DMS153 (cell line): Measurements from ENCODE around the gene CAPZB.
"Not testable (repeated sequence)": the region's sequence is repeated elsewhere in the genome, so short reads cannot be mapped to it uniquely, and the experiment has no call there.

ENCODE experiments used
- DNase-seq: peaks from one replicate; lab custom pipeline; 2025; lab: John Stamatoyannopoulos, UW

Gene CAPZB

DNA sequence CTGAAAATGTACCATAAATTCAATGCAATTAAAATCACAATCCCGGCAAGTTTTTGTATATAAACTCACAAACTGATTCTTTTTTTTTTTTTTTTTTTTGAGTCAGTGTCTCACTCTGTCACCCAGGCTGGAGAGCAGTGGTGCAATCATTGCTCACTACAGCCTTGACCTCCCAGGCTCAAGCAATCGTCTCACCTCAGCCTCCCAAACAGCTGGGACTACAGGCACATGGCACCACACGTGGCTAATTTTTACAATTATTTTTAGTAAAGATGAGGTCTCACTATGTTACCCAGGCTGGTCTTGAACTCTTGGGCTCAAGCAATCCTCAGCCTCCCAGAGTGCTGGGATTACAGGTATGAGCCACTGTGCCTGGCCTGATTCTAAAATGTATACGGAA, 12.1 kb upstream of the CAPZB start:
- not testable (repeated sequence) for DNase-seq

GRCh38 chr1:19496527-19496874, 11.2 kb upstream of the CAPZB start:
- no peak for DNase-seq

DNA sequence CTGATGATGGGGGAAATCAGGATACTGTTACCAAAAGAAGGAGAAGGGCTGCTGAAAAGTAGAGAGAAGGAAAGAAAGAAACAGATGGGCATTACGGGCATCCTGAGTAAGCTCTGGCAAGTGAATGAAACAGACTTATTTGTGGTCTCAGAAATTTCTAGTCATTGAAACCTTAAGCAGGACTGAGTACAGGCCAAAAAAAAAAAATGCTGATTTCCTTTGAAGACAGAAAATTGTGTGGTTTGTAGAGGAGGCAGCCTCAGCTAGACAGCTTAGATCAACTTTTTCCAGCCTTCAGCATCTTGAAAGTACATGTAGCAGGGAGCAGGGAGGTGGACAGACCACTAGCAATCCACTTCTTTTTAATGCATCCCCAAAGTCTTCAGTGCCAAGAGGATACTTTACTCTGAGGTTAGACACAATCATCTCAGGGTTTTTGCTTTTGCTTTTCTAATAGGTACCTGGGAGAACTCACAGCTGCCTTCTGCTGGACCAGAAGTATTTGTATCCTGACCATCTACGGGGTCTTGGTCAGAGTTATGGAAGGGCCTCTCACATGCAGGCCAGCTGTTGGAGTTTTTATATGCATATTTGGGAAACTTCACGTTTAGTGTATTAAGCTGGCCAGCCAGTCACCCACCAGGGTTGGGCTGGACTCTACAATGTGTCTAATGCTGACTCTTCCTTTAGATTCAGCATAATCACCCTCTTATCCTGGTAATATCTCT, 10.6 kb upstream of the CAPZB start:
- DNase-seq = no peak

DNA sequence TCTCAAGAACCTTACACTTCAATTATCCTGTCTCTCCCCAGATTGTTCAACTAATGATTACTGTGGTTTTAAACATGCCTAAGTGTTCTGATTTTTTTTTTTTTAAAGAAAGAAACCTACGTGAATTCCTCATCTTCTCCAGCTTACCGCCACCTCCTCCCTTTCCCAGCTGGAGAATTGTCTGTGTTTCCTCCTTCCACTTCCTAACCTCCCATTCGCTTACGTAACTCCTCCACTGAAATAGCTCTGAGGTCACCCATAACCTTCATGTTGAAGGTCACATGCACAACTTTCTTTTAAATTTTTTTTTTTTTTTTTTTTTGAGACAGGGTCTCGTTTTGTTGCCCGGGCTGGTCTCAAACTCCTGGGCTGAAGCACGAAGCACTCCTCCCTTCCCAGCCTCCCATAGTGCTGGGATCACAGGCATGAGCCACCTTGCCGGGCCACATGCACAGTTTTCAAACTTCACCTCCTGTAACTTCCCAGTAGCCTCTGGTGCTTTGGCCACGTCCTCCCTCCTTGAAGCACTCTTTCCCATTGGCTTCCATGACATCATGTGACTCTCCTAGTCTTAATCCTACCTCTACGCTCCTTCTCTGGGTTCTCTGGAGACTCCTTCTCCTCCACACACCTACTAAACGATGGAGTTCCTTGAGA, 9.8 kb upstream of the CAPZB start:
- DNase-seq = no peak

GRCh38 chr1:19493547-19493946, 8.2 kb upstream of the CAPZB start:
- no peak for DNase-seq

- no peak for DNase-seq
Measured at GRCh38 chr1:19489996-19490395, 4.7 kb upstream of the CAPZB start.

GRCh38 chr1:19488136-19488535, 2.8 kb upstream of the CAPZB start:
- DNase-seq = no peak

GRCh38 chr1:19484798-19485361, 459 bp downstream of the CAPZB start:
- no peak for DNase-seq

DNA sequence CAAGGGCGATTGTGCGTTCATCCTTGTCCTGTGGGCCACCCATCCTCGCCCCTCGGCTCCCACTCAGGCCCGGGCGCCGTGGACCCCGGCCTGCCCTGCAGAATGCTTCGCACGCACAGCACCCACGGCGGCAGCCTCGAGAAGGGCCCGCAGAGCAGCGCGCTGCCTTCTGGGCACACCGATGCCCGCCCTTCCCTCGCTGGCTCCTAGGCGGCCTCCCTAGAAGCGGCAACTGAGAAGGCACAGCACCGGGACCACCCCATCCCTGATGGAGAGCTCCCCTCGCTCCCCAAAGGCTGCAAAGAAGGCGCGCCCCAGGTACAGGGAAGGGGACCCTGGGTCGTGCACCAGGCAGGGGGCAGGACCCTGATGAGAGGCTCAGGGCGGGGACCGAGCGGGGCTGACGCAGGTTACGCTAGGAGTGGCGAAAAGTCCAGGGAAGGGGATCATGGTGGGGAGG, 971 bp downstream of the CAPZB start:
- DNase-seq = no peak

DNA sequence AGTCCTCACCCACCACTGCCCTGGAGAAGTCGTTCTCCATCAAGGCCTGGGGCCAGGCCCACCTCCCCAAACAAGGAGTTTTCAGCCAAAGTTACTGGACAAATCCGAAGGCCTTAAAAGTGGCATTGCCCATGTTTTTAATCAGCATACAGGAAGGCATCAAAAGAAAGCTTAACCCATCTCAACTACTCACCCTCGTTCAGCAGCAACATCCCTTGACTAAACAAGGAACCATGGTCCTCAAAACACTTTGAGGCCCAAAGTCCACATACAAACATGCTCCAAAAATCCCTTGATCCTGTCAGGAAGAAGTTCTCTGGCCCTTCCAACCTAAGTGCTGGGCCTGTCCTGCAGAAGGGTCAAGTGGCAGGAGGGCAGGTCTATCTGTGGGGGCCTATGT, 1.6 kb downstream of the CAPZB start:
- no peak for DNase-seq

GRCh38 chr1:19483261-19483660, 2.1 kb downstream of the CAPZB start:
- DNase-seq = no peak

GRCh38 chr1:19481826-19482398, 3.4 kb downstream of the CAPZB start:
- DNase-seq = no peak

GRCh38 chr1:19480282-19480681, 5.1 kb downstream of the CAPZB start:
- DNase-seq = no peak

GRCh38 chr1:19479351-19480120, 5.8 kb downstream of the CAPZB start:
- no peak for DNase-seq

- DNase-seq = no peak
Measured at GRCh38 chr1:19478322-19478721, 7.0 kb downstream of the CAPZB start.

DNA sequence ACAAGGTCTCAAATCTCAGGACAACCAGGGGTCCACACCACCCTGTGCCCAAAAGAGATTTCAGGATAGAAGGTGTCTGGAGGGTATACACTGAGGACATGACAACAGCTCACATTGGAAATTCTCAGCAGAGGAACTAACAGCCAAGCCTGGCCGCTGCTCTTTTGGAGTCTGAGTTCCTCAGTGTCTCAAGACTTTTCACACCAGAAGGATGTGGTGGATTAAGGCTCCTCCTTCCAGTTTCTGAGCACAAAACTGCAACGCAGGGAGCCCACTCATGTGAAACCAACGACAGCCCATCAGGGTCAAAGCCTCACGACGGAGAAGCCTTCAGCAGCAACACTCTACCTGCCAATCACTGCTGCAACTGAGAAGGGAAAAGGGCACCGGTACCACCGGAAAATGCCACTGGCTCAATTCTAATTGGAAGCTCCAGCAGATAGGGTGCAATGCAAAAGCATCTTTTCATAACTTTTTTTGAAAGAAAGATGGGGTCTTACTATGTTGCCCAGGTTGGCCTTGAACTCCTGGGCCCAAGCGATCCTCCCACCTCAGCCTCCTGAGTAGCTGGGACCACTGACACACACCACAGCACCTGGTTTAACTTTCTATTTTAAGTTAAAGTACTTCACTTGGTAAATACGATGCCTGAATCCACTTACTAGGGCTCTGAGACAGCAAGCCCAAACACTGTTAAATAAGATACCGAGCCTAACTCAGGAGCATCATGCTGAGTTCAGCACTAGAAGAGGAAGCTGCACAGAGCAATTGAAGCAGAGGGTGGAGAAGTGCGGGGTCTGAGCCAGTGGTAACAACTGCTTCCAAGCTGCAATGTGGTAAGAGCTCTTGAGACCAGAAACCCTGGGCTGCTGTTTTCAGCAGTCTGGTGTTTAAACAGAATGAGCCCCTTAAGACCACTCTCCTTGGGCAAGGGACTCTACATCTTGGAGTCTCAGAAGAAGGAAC, 7.8 kb downstream of the CAPZB start:
- no peak for DNase-seq

DNA sequence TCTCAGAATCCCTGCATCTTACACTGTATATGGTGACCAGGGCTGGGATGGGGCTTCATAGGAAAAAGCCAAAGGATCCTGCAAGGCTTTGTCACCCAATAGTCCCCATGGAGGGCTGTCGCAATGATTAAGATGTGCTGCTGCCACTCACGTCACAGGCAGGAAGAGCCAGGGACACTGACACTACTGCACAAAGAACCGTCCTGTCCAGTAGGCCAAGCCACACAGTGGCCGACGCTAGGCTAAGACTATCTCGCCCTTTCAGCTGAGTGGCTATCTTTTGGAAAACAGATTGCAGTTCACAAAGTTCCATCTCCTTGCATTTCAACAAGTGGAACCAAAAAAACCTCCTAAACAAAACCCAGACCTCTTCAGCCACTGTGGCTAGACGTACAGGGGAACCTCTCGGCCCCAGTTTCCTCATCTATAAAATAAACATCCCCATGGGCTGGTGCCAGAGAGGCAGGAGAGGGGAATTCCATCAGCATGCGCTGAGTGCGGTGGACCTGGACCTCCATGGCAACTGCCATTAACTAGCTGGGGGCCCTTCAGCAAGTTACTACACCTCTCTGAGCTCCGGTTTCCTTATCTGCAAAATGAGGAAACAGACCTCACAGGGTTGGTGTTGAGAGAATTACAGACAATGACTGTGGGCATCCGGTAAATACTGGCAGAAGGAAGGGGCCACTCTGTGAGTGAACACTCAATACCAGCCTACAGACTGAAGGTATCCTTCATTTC, 8.7 kb downstream of the CAPZB start:
- no peak for DNase-seq

DNA sequence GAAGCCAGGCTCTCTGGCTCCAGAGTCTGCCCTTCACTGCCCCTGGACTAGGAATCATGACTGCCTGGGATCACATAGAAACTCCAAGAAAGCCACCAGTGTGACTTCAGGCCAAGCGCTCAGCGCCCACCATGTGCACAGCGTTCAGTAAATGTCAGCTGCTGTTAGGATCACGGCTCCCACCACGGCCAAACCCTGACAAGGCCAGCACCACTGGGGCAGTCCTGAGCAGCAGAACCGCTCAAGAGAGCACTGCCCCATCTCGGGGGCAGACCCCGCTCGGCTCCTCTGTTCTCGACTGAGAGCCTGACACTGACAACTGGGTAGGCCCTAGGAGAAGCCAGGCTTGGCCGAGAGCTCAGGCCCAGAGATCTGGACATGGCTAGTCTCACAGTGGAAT, 10.0 kb downstream of the CAPZB start:
- DNase-seq = no peak

- DNase-seq = no peak
Measured at GRCh38 chr1:19472174-19472573, 13.2 kb downstream of the CAPZB start.

DNA sequence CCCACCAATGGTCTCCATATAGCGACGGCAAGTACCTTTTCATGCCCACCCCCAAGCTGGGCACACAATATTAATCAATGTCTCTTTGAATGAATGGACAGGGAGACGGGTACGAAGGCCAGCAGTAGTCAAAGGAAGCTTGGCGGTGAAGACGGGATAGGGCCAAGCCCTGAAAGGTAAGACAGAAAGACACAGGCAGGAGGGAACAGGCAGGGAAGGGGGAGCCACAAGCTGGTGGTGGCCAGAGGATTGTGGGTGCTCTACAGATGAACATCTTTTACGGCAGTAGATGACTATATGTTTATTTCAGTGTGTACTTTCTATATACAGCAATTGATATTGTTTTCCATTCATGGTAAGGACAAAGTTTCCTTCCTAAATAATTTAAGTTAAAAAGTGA, 16.3 kb downstream of the CAPZB start:
- no peak for DNase-seq
